OCI-M1 (cell line): ENCODE measurements around the gene SNX14.
A peak's percentile ranks its signal among the peaks of the same experiment; 100 is the strongest.

Source experiments
- DNase-seq: peaks from one replicate; lab custom pipeline; 2025; lab: John Stamatoyannopoulos, UW

SNX14 gene

GRCh38 chr6:85506441-85507093, 87.1 kb downstream of the SNX14 start:
- no peak for DNase-seq

- peak; percentile 18 for DNase-seq
Observed at GRCh38 chr6:85498596-85499258, 94.9 kb downstream of the SNX14 start.

DNA sequence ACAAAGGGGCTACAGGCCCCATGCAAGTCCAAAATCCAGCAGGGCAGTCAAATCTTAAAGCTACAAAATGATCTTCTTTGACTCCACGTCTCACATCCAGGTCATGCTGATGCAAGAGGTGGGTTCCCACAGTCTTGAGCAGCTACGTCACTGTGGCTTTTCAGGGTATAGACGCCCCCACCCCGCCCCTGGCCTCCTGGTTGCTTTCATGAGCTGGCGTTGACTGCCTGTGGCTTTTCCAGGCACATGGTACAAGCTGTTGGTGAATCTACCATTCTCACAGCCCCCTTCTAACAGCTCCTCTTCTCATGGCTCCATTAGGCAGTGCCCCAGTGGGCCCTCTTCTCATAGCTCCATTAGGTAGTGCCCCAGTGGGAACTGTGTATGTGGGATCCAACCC, 96.8 kb downstream of the SNX14 start:
- no peak for DNase-seq

GRCh38 chr6:85496009-85496579, 97.6 kb downstream of the SNX14 start:
- DNase-seq = no peak

- peak; percentile 20 for DNase-seq
Observed at GRCh38 chr6:85494547-85495536, 98.8 kb downstream of the SNX14 start.

DNA sequence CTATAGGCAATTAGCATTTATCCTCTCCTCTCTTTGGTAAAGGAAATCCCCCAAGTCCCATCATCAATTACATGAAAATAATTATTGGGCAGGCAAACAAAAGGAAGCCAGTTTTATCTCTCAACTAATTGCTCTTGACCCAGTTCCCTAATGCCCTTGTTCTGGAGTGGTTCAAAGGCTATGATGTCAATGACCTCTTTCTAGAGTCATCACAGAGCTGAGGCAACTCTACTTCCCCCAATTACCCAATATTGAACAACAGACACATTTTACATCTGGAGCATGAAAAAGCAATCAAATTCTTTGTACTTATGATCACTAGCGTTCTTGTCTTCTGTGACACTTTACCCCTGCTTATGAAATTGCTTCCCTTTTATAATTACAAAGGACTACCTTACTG, 100.3 kb downstream of the SNX14 start:
- no peak for DNase-seq

GRCh38 chr6:85490516-85491248, 103.0 kb downstream of the SNX14 start:
- no peak for DNase-seq

DNA sequence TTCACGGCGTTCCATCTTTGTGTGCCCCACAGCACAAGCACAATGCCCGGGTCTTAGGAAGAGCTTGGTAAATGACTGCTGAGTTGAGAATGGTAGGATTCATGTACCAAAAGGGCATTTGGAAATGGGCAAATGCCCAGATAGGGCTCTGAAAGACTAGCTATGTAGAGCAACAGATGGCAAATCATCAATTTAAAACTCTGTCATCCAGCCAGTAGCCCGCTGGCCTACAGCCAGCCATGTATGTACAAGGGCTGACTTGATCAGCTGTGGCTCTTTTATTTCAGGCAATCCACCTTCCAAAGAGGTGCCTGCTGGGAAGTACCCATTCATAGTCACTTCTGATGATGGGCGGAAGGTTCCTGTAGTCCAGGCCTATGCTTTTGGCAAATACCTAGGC, 108.7 kb downstream of the SNX14 start:
- no peak for DNase-seq

DNA sequence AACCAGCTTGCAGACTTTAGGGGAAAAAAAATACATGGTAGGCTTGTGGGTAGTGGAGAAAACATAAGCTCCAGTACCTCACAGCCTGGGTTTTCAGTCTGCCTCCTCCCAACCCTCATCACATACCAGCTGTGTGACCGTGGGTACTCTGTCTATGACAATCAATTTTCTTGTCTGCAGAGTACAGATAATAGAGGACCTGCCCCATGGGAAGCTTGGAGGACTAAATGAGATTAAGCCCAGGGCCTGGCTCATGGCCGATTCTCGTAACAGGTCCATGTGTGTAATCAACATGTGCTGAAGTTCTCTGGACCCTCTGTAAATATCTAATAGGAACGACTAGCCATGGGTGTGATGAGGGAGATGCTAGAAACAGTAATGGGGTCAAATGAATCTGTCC, 109.8 kb downstream of the SNX14 start:
- DNase-seq = peak; percentile 34

GRCh38 chr6:85482905-85483700, 110.6 kb downstream of the SNX14 start:
- DNase-seq = peak; percentile 95

DNA sequence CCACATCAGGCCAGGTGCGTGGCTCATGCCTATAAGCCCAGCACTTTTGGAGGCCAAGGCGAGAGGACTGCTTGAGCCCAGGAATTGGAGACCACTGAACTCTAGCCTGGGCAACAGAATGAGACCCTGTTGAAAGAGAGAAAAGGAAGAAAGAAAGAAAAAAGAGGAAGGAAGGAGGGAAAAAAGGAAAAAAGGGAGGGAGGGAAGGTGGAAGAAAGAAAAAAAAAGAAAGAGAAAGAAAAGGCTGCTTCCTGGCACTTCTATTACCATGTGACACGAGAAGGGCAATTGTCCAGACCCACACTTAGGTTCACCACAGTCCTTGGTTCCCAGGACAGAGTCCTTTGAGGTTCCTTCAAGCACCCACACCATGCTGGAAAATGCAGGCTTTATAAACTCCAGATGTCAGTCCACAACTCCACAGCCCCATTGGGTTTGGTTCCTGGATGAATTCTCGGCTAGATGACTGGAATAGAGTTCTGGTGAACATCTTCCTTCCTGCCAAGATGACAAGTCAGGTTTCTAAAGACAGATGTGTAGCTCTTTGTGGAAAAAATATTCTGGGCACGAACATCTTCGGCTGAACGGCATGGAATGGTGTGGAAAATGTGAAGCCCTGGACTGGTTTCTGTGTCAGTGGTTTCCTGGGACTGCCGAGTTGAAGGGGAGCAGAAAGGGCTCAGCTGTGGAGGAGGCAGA, 111.3 kb downstream of the SNX14 start:
- no peak for DNase-seq

GRCh38 chr6:85479208-85479607, 114.5 kb downstream of the SNX14 start:
- no peak for DNase-seq

DNA sequence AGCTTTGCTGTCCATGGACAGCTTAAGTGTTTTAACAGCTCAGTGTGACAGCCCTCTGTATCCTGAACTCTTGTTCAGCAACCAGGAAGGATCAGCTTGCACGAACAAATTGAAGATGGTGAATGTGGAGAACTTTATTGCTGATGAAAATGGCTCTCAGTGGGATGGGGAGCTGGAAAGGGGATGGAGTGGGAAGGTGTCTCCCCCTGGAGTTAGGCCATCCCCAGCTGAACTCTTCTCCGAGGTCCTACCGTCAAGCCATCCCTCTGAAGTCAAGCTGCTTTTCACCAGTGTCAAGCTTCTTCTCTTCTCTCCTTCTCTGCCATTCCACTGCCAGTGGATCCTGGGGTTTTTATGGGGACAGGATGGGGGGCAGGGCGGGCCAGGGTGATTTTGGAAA, 117.1 kb downstream of the SNX14 start:
- no peak for DNase-seq

DNA sequence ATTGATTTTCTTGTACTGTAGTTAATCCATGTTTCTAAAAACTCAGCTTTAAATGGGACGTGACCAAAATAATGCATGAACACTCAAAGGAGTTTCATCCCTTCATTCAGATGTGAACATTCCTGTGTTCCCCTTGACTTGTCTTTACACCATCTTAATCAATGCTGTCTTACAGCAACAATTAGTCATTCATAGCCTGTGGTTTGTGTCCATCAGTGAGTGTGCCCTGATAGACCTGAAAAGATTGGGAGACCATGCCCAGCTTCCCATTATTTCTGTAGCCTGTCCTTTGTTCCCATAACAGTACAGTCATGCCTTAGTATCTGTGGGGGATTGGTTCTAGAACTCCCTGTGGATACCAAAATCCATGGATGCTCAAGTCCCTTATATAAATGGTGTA, 119.9 kb downstream of the SNX14 start:
- DNase-seq = no peak

GRCh38 chr6:85472744-85473143, 120.9 kb downstream of the SNX14 start:
- DNase-seq = no peak

- DNase-seq = peak; percentile 82
Observed at GRCh38 chr6:85470023-85470410, 123.6 kb downstream of the SNX14 start.

DNA sequence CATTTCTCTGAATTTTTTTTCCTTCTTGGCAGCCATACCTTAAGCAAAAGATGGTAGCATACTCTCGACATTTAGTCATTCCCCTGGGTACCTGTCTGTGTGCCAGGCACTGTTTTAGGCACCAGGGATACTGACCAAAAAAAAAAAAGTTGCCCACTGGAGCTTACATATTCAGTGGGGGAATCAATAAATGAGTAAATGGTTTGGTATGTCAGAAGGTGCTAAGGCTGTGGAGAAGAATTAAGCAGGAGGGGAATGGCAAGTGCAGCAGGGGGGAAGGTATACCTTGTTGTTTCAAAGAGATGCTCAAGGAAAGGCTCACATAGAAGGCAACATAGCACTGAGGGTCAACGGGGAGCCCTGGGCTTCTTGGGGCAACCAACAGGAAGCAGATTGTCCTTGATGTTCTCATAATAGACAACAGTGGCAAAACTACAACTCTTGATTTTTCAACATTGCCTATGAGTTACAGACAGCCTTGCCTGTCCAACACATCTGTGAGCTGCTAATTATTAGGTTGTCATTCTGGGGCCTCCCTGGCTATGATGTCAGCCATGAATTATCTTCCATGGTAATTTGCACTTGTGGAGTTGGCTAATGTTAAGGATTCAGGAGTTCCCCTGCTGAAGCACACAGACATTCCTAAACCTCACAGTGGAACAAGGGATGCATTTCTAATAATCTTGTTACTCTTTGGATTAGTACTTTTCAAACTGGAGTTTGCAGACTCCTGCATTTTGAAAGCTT, 124.2 kb downstream of the SNX14 start:
- DNase-seq = no peak

- DNase-seq = no peak
Observed at GRCh38 chr6:85468326-85468725, 125.3 kb downstream of the SNX14 start.

DNA sequence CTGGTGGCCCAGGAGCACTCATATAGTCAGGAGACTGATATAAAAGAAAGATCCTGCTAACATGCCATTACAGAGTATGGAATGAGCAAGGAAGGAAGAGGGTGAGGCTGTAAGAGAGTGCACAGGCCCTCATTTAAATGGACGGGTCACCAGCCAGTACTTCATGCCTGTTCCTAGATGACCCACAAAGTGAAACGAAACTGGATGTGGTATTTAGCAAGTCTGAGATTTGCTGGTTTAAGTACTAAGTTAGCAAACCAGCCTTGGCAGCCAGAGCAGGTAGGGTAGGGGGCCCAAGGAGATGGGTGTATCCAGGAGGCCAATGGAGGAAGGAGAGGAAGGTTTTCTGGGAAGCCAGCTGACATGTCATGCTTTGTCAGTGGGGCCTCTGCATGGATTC, 127.9 kb downstream of the SNX14 start:
- DNase-seq = no peak
